HFFc6 (cell line): Measurements from ENCODE around the gene PRKRIP1. TPM values are rescaled to one million over a fixed set of nuclear protein-coding genes. Genes with fewer than 3 reads are reported as not detected.

ENCODE experiments used
- DNase-seq: peaks from one replicate; pipeline ENCODE4 v3.0.0-alpha.2; 2018
- H3K27ac Mint-ChIP-seq: 2 replicates; pipeline ENCODE4 v1.8.0; 2020; ENCODE audit warnings: mild to moderate bottlenecking, mixed read lengths
- H3K27me3 Mint-ChIP-seq: 2 replicates; pipeline ENCODE4 v1.8.0; 2021; ENCODE audit warnings: mild to moderate bottlenecking, moderate library complexity, mixed read lengths; ENCODE audit not compliant: insufficient read depth
- H3K36me3 Mint-ChIP-seq: 2 replicates; pipeline ENCODE4 v1.8.0; 2021; ENCODE audit warnings: low read depth, mixed read lengths
- H3K4me1 Mint-ChIP-seq: 2 replicates; pipeline ENCODE4 v1.8.0; 2020; ENCODE audit warnings: low read depth, mixed read lengths
- H3K4me3 Mint-ChIP-seq: 2 replicates; pipeline ENCODE4 v1.8.0; 2020; ENCODE audit warnings: mild to moderate bottlenecking, moderate library complexity, mixed read lengths
- H3K9me3 Mint-ChIP-seq: 2 replicates; pipeline ENCODE4 v1.8.0; 2020; ENCODE audit warnings: mild to moderate bottlenecking, mixed read lengths
- total RNA-seq, 6 experiments: library from RNA; stranded (reverse); fragmentation: NEBNext Ultra II Directional; extraction: Animal tissue kit (Norgen Biotek cat#: 25700); gene quantifications; 2 replicates in 1 of 6; 3 replicates in 5 of 6; pipeline ENCODE4 v1.2.3, GENCODE V29; 2021
- TF ChIP-seq, protein P1 (sequence below): fragments of 200-600 bp; sonication (generic); IDR thresholded peaks from 2 replicates; pipeline ENCODE4 v1.5.0; 2021; ENCODE audit warnings: antibody characterized with exemption, mild to moderate bottlenecking

Gene PRKRIP1
- total RNA-seq, 6 experiments from 2014 or later, result 18.8 to 24.7 (median 20.4) TPM

- Mint-ChIP-seq H3K4me1 (no peaks in the 10 kb centered on the region), H3K27me3 (no peaks in the 10 kb centered on the region; the same call in 1 of the 2 replicates), H3K27ac (no peak overlapping the region), H3K36me3 (peaks cover 5% of the 10 kb centered on the region), H3K9me3 (no peaks in the 10 kb centered on the region), H3K4me3 (no peak overlapping the region)
- DNase-seq, result no peak
- TF ChIP-seq, protein P1, sequence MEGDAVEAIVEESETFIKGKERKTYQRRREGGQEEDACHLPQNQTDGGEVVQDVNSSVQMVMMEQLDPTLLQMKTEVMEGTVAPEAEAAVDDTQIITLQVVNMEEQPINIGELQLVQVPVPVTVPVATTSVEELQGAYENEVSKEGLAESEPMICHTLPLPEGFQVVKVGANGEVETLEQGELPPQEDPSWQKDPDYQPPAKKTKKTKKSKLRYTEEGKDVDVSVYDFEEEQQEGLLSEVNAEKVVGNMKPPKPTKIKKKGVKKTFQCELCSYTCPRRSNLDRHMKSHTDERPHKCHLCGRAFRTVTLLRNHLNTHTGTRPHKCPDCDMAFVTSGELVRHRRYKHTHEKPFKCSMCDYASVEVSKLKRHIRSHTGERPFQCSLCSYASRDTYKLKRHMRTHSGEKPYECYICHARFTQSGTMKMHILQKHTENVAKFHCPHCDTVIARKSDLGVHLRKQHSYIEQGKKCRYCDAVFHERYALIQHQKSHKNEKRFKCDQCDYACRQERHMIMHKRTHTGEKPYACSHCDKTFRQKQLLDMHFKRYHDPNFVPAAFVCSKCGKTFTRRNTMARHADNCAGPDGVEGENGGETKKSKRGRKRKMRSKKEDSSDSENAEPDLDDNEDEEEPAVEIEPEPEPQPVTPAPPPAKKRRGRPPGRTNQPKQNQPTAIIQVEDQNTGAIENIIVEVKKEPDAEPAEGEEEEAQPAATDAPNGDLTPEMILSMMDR, result no peak
Measured at GRCh38 chr7:102446387-102447156, 50.4 kb downstream of the PRKRIP1 start.

- Mint-ChIP-seq H3K9me3 (no peaks in the 10 kb centered on the region), H3K36me3 (no peaks in the 10 kb centered on the region), H3K27me3 (no peaks in the 10 kb centered on the region), H3K27ac (no peak overlapping the region), H3K4me3 (no peak overlapping the region), H3K4me1 (no peaks in the 10 kb centered on the region)
- TF ChIP-seq, protein P1, result no peak
- no peak for DNase-seq
Measured at GRCh38 chr7:102447311-102447710, 51.1 kb downstream of the PRKRIP1 start.

DNA sequence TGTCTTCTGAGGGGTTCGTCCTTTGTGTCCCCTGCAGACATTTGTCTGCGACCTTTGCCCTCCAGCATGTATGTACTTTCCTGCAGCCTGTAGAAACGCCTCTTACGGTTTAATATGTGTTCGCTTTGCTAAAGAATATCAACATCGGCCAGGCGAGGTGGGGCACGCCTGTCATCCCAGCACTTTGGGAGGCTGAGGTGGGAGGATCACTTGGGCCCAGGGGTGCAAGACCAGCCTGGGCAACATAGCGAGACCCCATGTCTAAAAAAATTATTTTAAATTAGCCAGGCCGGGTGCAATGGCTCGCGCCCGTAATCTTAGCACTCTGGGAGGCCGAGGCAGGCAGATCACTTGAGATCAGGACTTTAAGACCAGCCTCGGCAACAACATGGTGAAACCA is 53.0 kb downstream of the PRKRIP1 start:
- Mint-ChIP-seq H3K27me3 (peaks cover 4% of the 10 kb centered on the region; the same call in 1 of the 2 replicates), H3K4me3 (no peak overlapping the region), H3K36me3 (no peaks in the 10 kb centered on the region), H3K9me3 (no peaks in the 10 kb centered on the region), H3K4me1 (no peaks in the 10 kb centered on the region), H3K27ac (no peak overlapping the region)
- TF ChIP-seq, protein P1, result no peak
- DNase-seq, result no peak

GRCh38 chr7:102450242-102450641 is 54.1 kb downstream of the PRKRIP1 start:
- Mint-ChIP-seq H3K27ac (no peak overlapping the region), H3K4me1 (no peaks in the 10 kb centered on the region), H3K36me3 (no peaks in the 10 kb centered on the region), H3K27me3 (peaks cover 4% of the 10 kb centered on the region), H3K9me3 (no peaks in the 10 kb centered on the region), H3K4me3 (no peak overlapping the region)
- no peak for DNase-seq
- TF ChIP-seq, protein P1, result peak; percentile 21; the same call in 1 of the 2 replicates

GRCh38 chr7:102451371-102452054 is 55.4 kb downstream of the PRKRIP1 start:
- Mint-ChIP-seq H3K27ac (no peak overlapping the region), H3K36me3 (no peaks in the 10 kb centered on the region), H3K9me3 (no peaks in the 10 kb centered on the region), H3K4me1 (peaks cover 3% of the 10 kb centered on the region), H3K4me3 (no peak overlapping the region), H3K27me3 (peaks cover 4% of the 10 kb centered on the region)
- no peak for DNase-seq
- TF ChIP-seq, protein P1, result no peak
